Adrenal gland (tissue), 12 donors: ENCODE data around the gene MALRD1. TPM values are rescaled to one million over a fixed set of nuclear protein-coding genes. Genes with fewer than 3 reads are reported as not detected.

Source experiments
- DNase-seq, 7 donors: peaks; one replicate each; pipeline ENCODE4 v3.0.0-alpha.2; 2019 to 2020
- H3K27ac ChIP-seq, 5 donors: fragments of 200-600 bp; sonication (generic) in 4 of 5; 1 replicate in 3 of 5; 2 replicates in 2 of 5; pipeline versions ENCODE4 v1.5.1 to v1.8.0; 2016 to 2020; ENCODE audit warnings: mild to moderate bottlenecking in 1 of 5
- H3K27me3 ChIP-seq: fragments of 200-600 bp; 2 replicates; pipeline ENCODE4 v1.8.0; 2021
- H3K36me3 ChIP-seq, 2 donors: fragments of 200-600 bp; replicated peaks in 1 of 2; 1 replicate in 1 of 2; 2 replicates in 1 of 2; pipeline versions ENCODE4 v1.5.1 to v1.8.0; 2018 to 2022
- H3K4me1 ChIP-seq, 2 donors: fragments of 200-600 bp; replicated peaks in 1 of 2; 1 replicate in 1 of 2; 2 replicates in 1 of 2; pipeline versions ENCODE4 v1.5.1 to v1.8.0; 2018 to 2021
- H3K4me3 ChIP-seq, 4 donors: fragments of 200-600 bp; sonication (generic) in 3 of 4; one replicate each; pipeline ENCODE4 v1.5.1; 2016 to 2018
- H3K9me3 ChIP-seq, 3 donors: fragments of 200-600 bp; sonication (generic) in 1 of 3; replicated peaks in 1 of 3; 1 replicate in 2 of 3; 2 replicates in 1 of 3; pipeline versions ENCODE4 v1.5.1 to v1.8.0; 2016 to 2021
- CTCF ChIP-seq, 6 experiments: fragments of 450-650 bp in 4 of 6; fragments of 200-600 bp in 2 of 6; sonication (generic) in 1 of 6; IDR thresholded peaks; 1 replicate in 5 of 6; 2 replicates in 1 of 6; pipeline versions ENCODE4 v1.5.1 to v1.8.0; 2016 to 2021; ENCODE audit warnings: antibody characterized with exemption in 6 of 6, mild to moderate bottlenecking in 2 of 6, moderate library complexity in 1 of 6
- POLR2A ChIP-seq, 2 donors: fragments of 450-650 bp; IDR thresholded peaks; one replicate each; pipeline ENCODE4 v1.6.1; 2017; ENCODE audit warnings: antibody characterized with exemption in 2 of 2, mild to moderate bottlenecking in 2 of 2, moderate library complexity in 1 of 2
- WGBS, 4 donors: extraction: QIAGEN DNeasy Blood & Tissue Kit in 2 of 4; methylation state at CpG; one replicate each; pipeline versions ENCODE4 v1.1.5 to v1.1.7; 2013 to 2017; 5-methylcytosine and 5-hydroxymethylcytosine counted together
- intact Hi-C, 2 donors: fragments of 100-400 bp; cut with DNase I; formaldehyde crosslinking; loops; one replicate each; pipeline versions ENCODE4 v1.14.1 to v1.15.0; 2022 to 2023
- polyA plus RNA-seq, 3 donors: library from polyadenylated mRNA; stranded (reverse); fragments of 200-250 nt in 2 of 3; fragments of 350-450 nt in 1 of 3; fragmentation: Illumina TruSeq in 1 of 3; extraction: RNeasy Lipid Tissue Mini Kit (QIAGEN cat#74804) in 1 of 3; gene quantifications; one replicate each; pipeline ENCODE4 v1.2.3, GENCODE V29; 2013 to 2014
- total RNA-seq, 9 donors: library from RNA; depleted of rRNA in 4 of 9; stranded (reverse); fragments of >200 nt in 4 of 9; fragments of 120-200 nt in 1 of 9; fragmentation: NEBNext Ultra II Directional in 1 of 9; extraction: Animal tissue kit (Norgen Biotek cat#: 25700) in 1 of 9; gene quantifications; one replicate each; pipeline versions ENCODE4 v1.1.0 to v1.2.4, GENCODE V29; 2013 to 2023
- donor health status: healthy with polysubstance abuse.
- donor health status: Bipolar disorder and iron deficiency.
- donor health status: DM: yes; HTN: yes; CAD: no.
- donor health status: DM: no; HTN: no; CAD: no.
- donor health status: DM: no; HTN: no; CAD: no.
- donor health status: DM: yes; HTN: yes; CAD: no.

MALRD1 gene
- total and polyA plus RNA-seq, 12 donors = 0.48 to 6.2 (median 1.9) TPM

- no peak for DNase-seq
- no peaks in the 10 kb centered on the region for H3K9me3 ChIP-seq
- TF ChIP-seq POLR2A (IDR thresholded peaks at IDR 0.05) = no peak
- TF ChIP-seq CTCF (IDR thresholded peaks at IDR 0.05) = no peak
- intact Hi-C loops = no loop called here
- 73 to 81% (median 76%) methylated on average over 3 of the region's 3 CpGs for WGBS, 4 donors
- H3K27me3 ChIP-seq = no peaks in the 10 kb centered on the region
- H3K4me3 ChIP-seq = no peak overlapping the region
- no peaks in the 10 kb centered on the region for H3K4me1 ChIP-seq
- H3K36me3 ChIP-seq = no peaks in the 10 kb centered on the region
- no peak overlapping the region for H3K27ac ChIP-seq
Observed at GRCh38 chr10:19683356-19683755, 634.8 kb downstream of the MALRD1 start.

- H3K4me3 ChIP-seq = no peak overlapping the region
- intact Hi-C loops = no loop called here
- no peaks in the 10 kb centered on the region for H3K27me3 ChIP-seq
- no peaks in the 10 kb centered on the region for H3K9me3 ChIP-seq
- no peaks in the 10 kb centered on the region for H3K36me3 ChIP-seq
- no peaks in the 10 kb centered on the region for H3K4me1 ChIP-seq
- 55 to 65% (median 58%) methylated on average over 5 of the region's 5 CpGs for WGBS, 4 donors
- no peak overlapping the region for H3K27ac ChIP-seq
- TF ChIP-seq CTCF (IDR thresholded peaks at IDR 0.05) (peak in 2 of 6 experiments; percentile 13 to 19), POLR2A (IDR thresholded peaks at IDR 0.05) (no peak)
- no peak for DNase-seq
Observed at GRCh38 chr10:19683960-19684359, 635.4 kb downstream of the MALRD1 start.

GRCh38 chr10:19688344-19688743 is 639.7 kb downstream of the MALRD1 start:
- Histone ChIP-seq H3K4me1 (no peaks in the 10 kb centered on the region), H3K36me3 (no peaks in the 10 kb centered on the region)

GRCh38 chr10:19689231-19689630 is 640.6 kb downstream of the MALRD1 start:
- H3K9me3 ChIP-seq = no peaks in the 10 kb centered on the region
- no peak overlapping the region for H3K27ac ChIP-seq
- TF ChIP-seq POLR2A (IDR thresholded peaks at IDR 0.05) (no peak), CTCF (IDR thresholded peaks at IDR 0.05) (no peak)
- no peaks in the 10 kb centered on the region for H3K27me3 ChIP-seq
- H3K36me3 ChIP-seq = no peaks in the 10 kb centered on the region
- no peak overlapping the region for H3K4me3 ChIP-seq
- no peak for DNase-seq
- no peaks in the 10 kb centered on the region for H3K4me1 ChIP-seq
- intact Hi-C loops = no loop called here
- WGBS, 4 donors = 64 to 76% (median 73%) methylated on average over 3 of the region's 3 CpGs

More at GRCh38 chr10:19688344-19688743, 639.7 kb downstream of the MALRD1 start:
- DNase-seq = no peak
- WGBS, 4 donors = 77 to 94% (median 89%) methylated on average over 3 of the region's 3 CpGs
- Histone ChIP-seq H3K27me3 (no peaks in the 10 kb centered on the region), H3K4me3 (no peak overlapping the region), H3K9me3 (no peaks in the 10 kb centered on the region), H3K27ac (no peak overlapping the region)
- no peak for TF ChIP-seq POLR2A (IDR thresholded peaks at IDR 0.05)
- no peak for TF ChIP-seq CTCF (IDR thresholded peaks at IDR 0.05)
- intact Hi-C loops = no loop called here
